ENCODE results near the gene APBB2.

The APBB2 gene

GRCh38 chr4:40980318-40980883 lies 233.9 kb downstream of the APBB2 start (continued):
- TF ChIP-seq ISL1 (CRISPR knock-in tag; IDR thresholded peaks at IDR 0.05): no peak
- no peak for TF ChIP-seq ZNF8 (CRISPR knock-in tag; IDR thresholded peaks at IDR 0.05)
- TF ChIP-seq BACH2 (CRISPR knock-in tag; IDR thresholded peaks at IDR 0.05; ENCODE audit: borderline replicate concordance): no peak
- TF ChIP-seq CREB5 (CRISPR knock-in tag; IDR thresholded peaks at IDR 0.05; ENCODE audit: low read depth): no peak
- TF ChIP-seq ESRRG (CRISPR knock-in tag; IDR thresholded peaks at IDR 0.05): no peak

- TF ChIP-seq ZC3H10 (CRISPR knock-in tag; IDR thresholded peaks at IDR 0.05) (no peak), POU6F1 (CRISPR knock-in tag; IDR thresholded peaks at IDR 0.05; ENCODE audit: borderline replicate concordance, low read depth) (no peak)
- ATAC-seq: no peak
Observed at GRCh38 chr4:40978548-40978947, 235.8 kb downstream of the APBB2 start.

- ATAC-seq: peak; percentile 87
- no peak for TF ChIP-seq PPARA (CRISPR knock-in tag; IDR thresholded peaks at IDR 0.05; ENCODE audit: borderline replicate concordance)
- no peak for TF ChIP-seq CREB5 (CRISPR knock-in tag; IDR thresholded peaks at IDR 0.05; ENCODE audit: low read depth)
- no peak for TF ChIP-seq ZNF565 (CRISPR knock-in tag; conservative IDR thresholded peaks at IDR 0.05; ENCODE audit: low read depth)
- no peak for TF ChIP-seq CSDC2 (CRISPR knock-in tag; IDR thresholded peaks at IDR 0.05)
- TF ChIP-seq ARNTL (CRISPR knock-in tag; IDR thresholded peaks at IDR 0.05; ENCODE audit: borderline replicate concordance, low read depth): no peak
- TF ChIP-seq RARB (CRISPR knock-in tag; IDR thresholded peaks at IDR 0.05): no peak
- TF ChIP-seq TOX (CRISPR knock-in tag; IDR thresholded peaks at IDR 0.05; ENCODE audit: borderline replicate concordance): no peak
Observed at GRCh38 chr4:40976343-40976742, 238.0 kb downstream of the APBB2 start.

- ATAC-seq: no peak
- no peak for TF ChIP-seq SNAI2 (CRISPR knock-in tag; IDR thresholded peaks at IDR 0.05)
- TF ChIP-seq ESRRG (CRISPR knock-in tag; IDR thresholded peaks at IDR 0.05): no peak
- no peak for TF ChIP-seq BACH2 (CRISPR knock-in tag; IDR thresholded peaks at IDR 0.05; ENCODE audit: borderline replicate concordance)
- TF ChIP-seq ZNF8 (CRISPR knock-in tag; IDR thresholded peaks at IDR 0.05): no peak
Observed at GRCh38 chr4:40972722-40973121, 241.6 kb downstream of the APBB2 start.

GRCh38 chr4:40971338-40971737 lies 243.0 kb downstream of the APBB2 start:
- TF ChIP-seq POU6F1 (CRISPR knock-in tag; IDR thresholded peaks at IDR 0.05; ENCODE audit: borderline replicate concordance, low read depth) (no peak), TSHZ2 (CRISPR knock-in tag; IDR thresholded peaks at IDR 0.05) (no peak), TCF4 (CRISPR knock-in tag; IDR thresholded peaks at IDR 0.05; ENCODE audit: borderline replicate concordance) (no peak), ZC3H10 (CRISPR knock-in tag; IDR thresholded peaks at IDR 0.05) (no peak), RARB (CRISPR knock-in tag; IDR thresholded peaks at IDR 0.05) (no peak), GLIS3 (CRISPR knock-in tag; IDR thresholded peaks at IDR 0.05) (no peak), ESRRG (CRISPR knock-in tag; IDR thresholded peaks at IDR 0.05) (no peak), BACH2 (CRISPR knock-in tag; IDR thresholded peaks at IDR 0.05; ENCODE audit: borderline replicate concordance) (no peak), ZFP3 (CRISPR knock-in tag; IDR thresholded peaks at IDR 0.05) (no peak), OSR1 (CRISPR knock-in tag; IDR thresholded peaks at IDR 0.05) (no peak), PATZ1 (CRISPR knock-in tag; IDR thresholded peaks at IDR 0.05; ENCODE audit: borderline replicate concordance) (no peak), PPARA (CRISPR knock-in tag; IDR thresholded peaks at IDR 0.05; ENCODE audit: borderline replicate concordance) (no peak), ZNF70 (CRISPR knock-in tag; IDR thresholded peaks at IDR 0.05) (no peak), ZFP30 (CRISPR knock-in tag; IDR thresholded peaks at IDR 0.05) (no peak), ARNTL (CRISPR knock-in tag; IDR thresholded peaks at IDR 0.05; ENCODE audit: borderline replicate concordance, low read depth) (no peak), CSRNP3 (CRISPR knock-in tag; IDR thresholded peaks at IDR 0.05) (no peak)
- no peak for ATAC-seq

Measured in SK-N-SH treated with all-trans-retinoic acid at 6 μM for 48 hours (cell line).